ENCODE data around the gene CNTNAP3B. TPM values are rescaled to one million over a fixed set of nuclear protein-coding genes. Genes with fewer than 3 reads are reported as not detected.
"Not testable (repeated sequence)": the region's sequence is repeated elsewhere in the genome, so short reads cannot be mapped to it uniquely, and the experiment has no call there.

Gene CNTNAP3B
- total and polyA plus RNA-seq, 10 of the 15 experiments (the other 5 are each of a cell fraction or from before 2014, with no cell fraction given) = 0.03 to 0.21 (median 0.03) TPM; not detected in 7

- FAIRE-seq; SMC1A ChIA-PET (ENCODE audit: uncharacterized antibody, unreplicated experiment); H3K79me2 ChIP-seq (ENCODE audit: control insufficient read depth, insufficient read depth, low read length); H4K20me1 ChIP-seq (ENCODE audit: control insufficient read depth, insufficient read depth); RAD21 ChIA-PET (ENCODE audit: unreplicated experiment); H3K27me3 ChIP-seq (replicated peaks in 1 of 2; ENCODE audit: control insufficient read depth in 2 of 2, insufficient read depth in 2 of 2, low read length in 1 of 2); ATAC-seq; H3K27ac ChIP-seq (ENCODE audit: control insufficient read depth, insufficient read depth); in situ Hi-C loops (cut with MboI); POLR2A ChIA-PET; DNase-seq (ENCODE audit: low read depth, low spot score); H3K36me3 ChIP-seq (ENCODE audit: control insufficient read depth in 2 of 2, insufficient read depth in 2 of 2, low read length in 1 of 2); intact Hi-C loops (cut with micrococcal nuclease; ENCODE audit: unreplicated experiment); H2AFZ ChIP-seq (ENCODE audit: control insufficient read depth, low read depth, low read length); H3K9ac ChIP-seq (ENCODE audit: control insufficient read depth, insufficient read depth, low read length); CTCF ChIA-PET; H3K4me1 ChIP-seq (ENCODE audit: control insufficient read depth, insufficient read depth, low read length); BruUV-seq (replicated peaks); H3K9me3 ChIP-seq (replicated peaks; ENCODE audit: control insufficient read depth, insufficient read depth, low read length); H3K4me3 ChIP-seq; H3K4me2 ChIP-seq (ENCODE audit: control insufficient read depth, insufficient read depth): not testable (repeated sequence)
Observed at GRCh38 chr9:42020639-42021038, 108.6 kb downstream of the CNTNAP3B start.

- DNase-seq (ENCODE audit: low read depth, low spot score); H3K27ac ChIP-seq (ENCODE audit: control insufficient read depth, insufficient read depth); POLR2A ChIA-PET; H3K4me3 ChIP-seq; BruUV-seq (replicated peaks); CTCF ChIA-PET; H3K4me1 ChIP-seq (ENCODE audit: control insufficient read depth, insufficient read depth, low read length); intact Hi-C loops (cut with micrococcal nuclease; ENCODE audit: unreplicated experiment); FAIRE-seq; H3K9me3 ChIP-seq (replicated peaks; ENCODE audit: control insufficient read depth, insufficient read depth, low read length); H3K36me3 ChIP-seq (ENCODE audit: control insufficient read depth in 2 of 2, insufficient read depth in 2 of 2, low read length in 1 of 2); H2AFZ ChIP-seq (ENCODE audit: control insufficient read depth, low read depth, low read length); RAD21 ChIA-PET (ENCODE audit: unreplicated experiment); H3K79me2 ChIP-seq (ENCODE audit: control insufficient read depth, insufficient read depth, low read length); H3K27me3 ChIP-seq (replicated peaks in 1 of 2; ENCODE audit: control insufficient read depth in 2 of 2, insufficient read depth in 2 of 2, low read length in 1 of 2); SMC1A ChIA-PET (ENCODE audit: uncharacterized antibody, unreplicated experiment); H3K9ac ChIP-seq (ENCODE audit: control insufficient read depth, insufficient read depth, low read length); in situ Hi-C loops (cut with MboI); ATAC-seq; H3K4me2 ChIP-seq (ENCODE audit: control insufficient read depth, insufficient read depth); H4K20me1 ChIP-seq (ENCODE audit: control insufficient read depth, insufficient read depth): not testable (repeated sequence)
- WGBS (ENCODE audit: insufficient coverage, insufficient replicate concordance, low lambda C conversion rate, missing lambda C conversion rate) = 38% methylated on average over 6 of the region's 7 CpGs
Observed at GRCh38 chr9:42018220-42018922, 110.9 kb downstream of the CNTNAP3B start.

GRCh38 chr9:42014317-42014716 lies 114.9 kb downstream of the CNTNAP3B start:
- RAD21 ChIA-PET (ENCODE audit: unreplicated experiment); H2AFZ ChIP-seq (ENCODE audit: control insufficient read depth, low read depth, low read length); intact Hi-C loops (cut with micrococcal nuclease; ENCODE audit: unreplicated experiment); H3K79me2 ChIP-seq (ENCODE audit: control insufficient read depth, insufficient read depth, low read length); ATAC-seq; H4K20me1 ChIP-seq (ENCODE audit: control insufficient read depth, insufficient read depth); H3K4me2 ChIP-seq (ENCODE audit: control insufficient read depth, insufficient read depth); H3K4me3 ChIP-seq; H3K9ac ChIP-seq (ENCODE audit: control insufficient read depth, insufficient read depth, low read length); SMC1A ChIA-PET (ENCODE audit: uncharacterized antibody, unreplicated experiment); H3K36me3 ChIP-seq (ENCODE audit: control insufficient read depth in 2 of 2, insufficient read depth in 2 of 2, low read length in 1 of 2); BruUV-seq (replicated peaks); H3K27me3 ChIP-seq (replicated peaks in 1 of 2; ENCODE audit: control insufficient read depth in 2 of 2, insufficient read depth in 2 of 2, low read length in 1 of 2); DNase-seq (ENCODE audit: low read depth, low spot score); POLR2A ChIA-PET; H3K27ac ChIP-seq (ENCODE audit: control insufficient read depth, insufficient read depth); H3K9me3 ChIP-seq (replicated peaks; ENCODE audit: control insufficient read depth, insufficient read depth, low read length); in situ Hi-C loops (cut with MboI); H3K4me1 ChIP-seq (ENCODE audit: control insufficient read depth, insufficient read depth, low read length); FAIRE-seq; CTCF ChIA-PET: not testable (repeated sequence)
- WGBS (ENCODE audit: insufficient coverage, insufficient replicate concordance, low lambda C conversion rate, missing lambda C conversion rate) = 20% methylated on average over 5 of the region's 9 CpGs

- in situ Hi-C loops (cut with MboI); DNase-seq (ENCODE audit: low read depth, low spot score); H3K9ac ChIP-seq (ENCODE audit: control insufficient read depth, insufficient read depth, low read length); RAD21 ChIA-PET (ENCODE audit: unreplicated experiment); H2AFZ ChIP-seq (ENCODE audit: control insufficient read depth, low read depth, low read length); ATAC-seq; H3K27me3 ChIP-seq (replicated peaks in 1 of 2; ENCODE audit: control insufficient read depth in 2 of 2, insufficient read depth in 2 of 2, low read length in 1 of 2); H3K4me1 ChIP-seq (ENCODE audit: control insufficient read depth, insufficient read depth, low read length); intact Hi-C loops (cut with micrococcal nuclease; ENCODE audit: unreplicated experiment); H4K20me1 ChIP-seq (ENCODE audit: control insufficient read depth, insufficient read depth); BruUV-seq (replicated peaks); H3K4me3 ChIP-seq; H3K79me2 ChIP-seq (ENCODE audit: control insufficient read depth, insufficient read depth, low read length); CTCF ChIA-PET; FAIRE-seq; H3K27ac ChIP-seq (ENCODE audit: control insufficient read depth, insufficient read depth); H3K36me3 ChIP-seq (ENCODE audit: control insufficient read depth in 2 of 2, insufficient read depth in 2 of 2, low read length in 1 of 2); H3K9me3 ChIP-seq (replicated peaks; ENCODE audit: control insufficient read depth, insufficient read depth, low read length); POLR2A ChIA-PET; SMC1A ChIA-PET (ENCODE audit: uncharacterized antibody, unreplicated experiment); H3K4me2 ChIP-seq (ENCODE audit: control insufficient read depth, insufficient read depth): not testable (repeated sequence)
- WGBS (ENCODE audit: insufficient coverage, insufficient replicate concordance, low lambda C conversion rate, missing lambda C conversion rate) = no CpG with 5 or more reads among the region's 9 CpGs
Observed at GRCh38 chr9:41991607-41992006, 137.6 kb downstream of the CNTNAP3B start.
